NCI-H748 treated with DMSO at 0.1 percent for 48 hours (cell line): ENCODE data around the gene NEDD9.

ENCODE experiments used
- DNase-seq: peaks from one replicate; lab custom pipeline; 2025; lab: John Stamatoyannopoulos, UW

Gene NEDD9

DNA sequence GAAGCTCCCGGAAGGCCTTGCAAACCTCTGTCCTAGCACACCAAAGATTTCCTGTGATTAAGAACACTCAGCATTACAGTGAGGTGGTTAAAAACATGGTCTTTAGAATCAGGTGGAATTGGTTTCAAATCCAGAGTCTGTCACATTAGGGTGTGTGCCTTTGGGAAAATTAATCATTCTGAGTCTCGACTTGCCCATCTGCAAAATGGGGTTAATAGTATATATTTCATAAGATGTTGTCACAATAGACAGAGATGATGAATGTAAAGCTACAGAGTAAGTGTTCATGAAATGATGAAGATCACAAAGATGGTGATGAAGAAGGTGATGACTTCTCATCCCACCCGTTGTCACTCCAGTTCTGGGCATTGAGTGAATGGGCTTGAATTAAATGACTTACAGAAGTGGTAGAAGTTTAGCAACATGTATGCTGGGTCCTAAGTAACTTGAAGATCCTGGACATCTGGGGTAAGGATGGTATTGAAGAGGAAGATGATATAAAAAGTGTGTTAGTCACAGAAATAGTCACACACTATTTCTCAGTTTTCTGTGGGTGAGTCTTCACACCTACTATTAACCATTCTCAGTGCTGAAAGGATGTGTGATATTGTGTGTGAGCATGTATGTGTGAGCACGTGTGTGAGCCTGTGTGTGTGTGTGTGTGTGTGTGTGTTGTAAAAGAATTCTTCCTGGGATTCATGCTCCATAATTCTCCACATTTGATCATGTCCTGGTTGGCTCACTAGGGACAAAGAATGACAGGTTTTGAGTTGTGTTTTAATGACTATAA is 28.0 kb upstream of the NEDD9 start:
- no peak for DNase-seq

DNA sequence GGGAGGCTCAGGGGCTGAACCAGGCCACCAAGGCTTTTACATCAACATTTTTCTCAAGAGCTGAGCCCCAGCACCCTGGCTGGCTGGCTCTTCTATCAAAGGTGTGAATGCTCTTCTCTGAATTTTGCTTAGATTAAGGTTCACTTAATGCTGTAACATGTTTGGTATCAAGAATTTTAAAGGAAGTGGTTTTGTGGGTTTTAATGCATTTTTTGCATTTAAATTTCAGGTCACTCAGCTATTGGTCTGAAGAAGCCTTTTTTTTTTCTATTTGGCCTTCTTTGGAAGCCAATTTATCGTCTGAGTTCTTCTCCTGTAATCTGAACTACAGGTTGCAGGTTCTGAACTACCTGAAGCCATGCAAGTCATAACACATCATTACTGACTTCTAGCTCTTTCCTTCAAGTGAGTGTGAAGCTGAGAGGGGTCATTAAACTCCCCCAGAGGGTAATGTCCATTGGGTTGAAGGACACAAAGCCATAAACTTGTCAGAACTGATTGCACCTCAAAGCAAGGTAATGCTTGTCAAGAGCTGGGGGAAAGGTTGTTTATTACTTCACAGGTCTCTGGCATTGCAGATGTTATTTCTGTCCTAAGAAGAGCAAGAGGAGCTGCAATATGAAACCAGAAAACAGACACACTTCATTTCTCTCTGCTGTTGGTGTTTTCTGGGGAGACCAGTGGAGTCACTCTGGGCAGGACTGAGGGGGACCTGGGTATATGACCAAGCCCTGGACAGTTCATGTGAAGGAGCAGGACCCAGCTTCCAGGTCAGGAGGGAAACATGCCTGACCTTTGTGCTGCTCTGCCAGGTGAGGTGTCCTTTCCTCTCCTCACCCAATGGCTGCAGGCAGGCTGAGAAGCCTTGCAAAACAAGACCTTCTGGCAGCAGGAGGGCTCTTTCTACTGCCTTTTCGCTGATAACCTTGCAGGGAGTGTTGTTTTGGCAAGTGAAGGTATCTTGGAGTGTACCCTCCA is 26.1 kb upstream of the NEDD9 start:
- DNase-seq, result no peak

DNA sequence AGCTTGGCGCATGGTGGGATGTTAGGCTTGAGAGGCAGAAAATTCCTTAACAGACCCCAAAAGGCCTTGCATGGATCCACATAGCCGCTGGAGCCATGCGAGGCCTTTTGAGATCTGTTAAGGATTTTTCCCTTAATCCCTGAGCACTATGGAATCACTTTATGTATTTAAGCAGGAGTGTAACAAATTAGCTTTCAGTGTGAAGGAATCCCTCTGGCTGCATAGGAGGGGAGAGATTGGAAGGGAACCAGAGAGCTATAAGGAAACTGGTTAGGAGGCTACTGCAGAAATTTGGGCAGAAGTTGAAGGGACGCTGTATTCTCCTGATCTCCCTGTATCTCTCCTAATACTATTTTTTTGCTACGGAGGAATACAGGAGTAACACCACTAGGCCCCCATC is 23.1 kb upstream of the NEDD9 start:
- DNase-seq, result no peak

GRCh38 chr6:11253594-11253993 is 21.1 kb upstream of the NEDD9 start:
- DNase-seq, result no peak

DNA sequence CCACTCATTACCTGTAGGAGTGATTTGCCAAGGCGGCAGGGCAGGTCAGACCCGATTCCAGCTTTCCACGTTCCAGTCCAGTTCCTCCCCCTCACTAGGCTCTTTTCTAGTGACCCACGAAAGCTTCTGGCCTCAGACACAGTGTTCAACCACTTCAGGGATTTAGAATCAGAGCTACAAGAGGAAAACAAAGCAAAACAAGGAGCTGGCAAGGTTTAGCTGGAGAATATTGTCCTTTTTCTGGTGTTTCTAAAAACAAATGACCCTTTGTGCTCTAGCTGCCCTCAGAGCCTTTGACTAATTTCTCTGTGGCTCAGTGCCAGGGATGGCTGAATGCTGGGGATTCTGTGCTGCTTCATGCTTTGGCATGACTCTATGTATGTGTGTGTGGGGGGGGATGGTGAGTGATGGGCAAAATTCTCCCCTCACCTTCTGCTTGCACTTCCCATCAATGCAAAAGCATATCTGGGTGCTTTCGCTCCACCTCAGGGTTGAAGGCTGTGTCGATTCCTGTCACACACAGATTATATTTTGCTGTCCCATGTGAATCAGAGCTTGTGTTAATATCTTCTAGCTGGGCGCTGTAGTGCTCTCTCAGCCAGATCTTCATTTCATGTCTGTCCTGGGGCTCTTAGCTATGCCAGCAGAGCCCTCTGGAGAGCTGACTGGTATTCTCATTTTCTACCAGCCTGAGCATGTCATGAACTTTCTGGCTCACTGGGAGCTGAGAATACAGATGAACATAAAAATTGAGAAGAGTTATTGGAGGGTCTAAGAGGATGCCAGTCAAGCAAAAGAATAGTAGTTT is 19.3 kb upstream of the NEDD9 start:
- no peak for DNase-seq

DNA sequence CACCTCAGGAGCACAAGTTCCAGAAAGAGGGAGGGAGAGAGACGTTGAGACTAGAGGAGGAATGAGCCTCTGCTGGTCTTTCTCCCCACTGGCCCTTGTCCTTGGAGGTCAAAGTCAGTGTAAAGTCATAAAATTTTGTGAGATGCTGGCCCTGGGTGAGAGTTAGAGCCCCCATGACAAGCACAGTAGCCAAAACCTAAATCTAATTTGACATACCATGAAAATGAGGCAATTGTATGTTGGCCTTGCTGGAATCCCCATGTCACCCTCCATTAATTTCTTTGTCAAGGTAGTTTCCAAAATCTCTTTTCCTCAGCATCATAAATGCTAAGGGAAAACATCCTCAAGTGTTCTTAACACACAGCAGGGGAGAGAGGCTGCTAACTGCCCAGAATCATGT is 17.6 kb upstream of the NEDD9 start:
- no peak for DNase-seq

- no peak for DNase-seq
These were observed 16.7 kb upstream of the NEDD9 start for GRCh38 chr6:11248974-11249761.

DNA sequence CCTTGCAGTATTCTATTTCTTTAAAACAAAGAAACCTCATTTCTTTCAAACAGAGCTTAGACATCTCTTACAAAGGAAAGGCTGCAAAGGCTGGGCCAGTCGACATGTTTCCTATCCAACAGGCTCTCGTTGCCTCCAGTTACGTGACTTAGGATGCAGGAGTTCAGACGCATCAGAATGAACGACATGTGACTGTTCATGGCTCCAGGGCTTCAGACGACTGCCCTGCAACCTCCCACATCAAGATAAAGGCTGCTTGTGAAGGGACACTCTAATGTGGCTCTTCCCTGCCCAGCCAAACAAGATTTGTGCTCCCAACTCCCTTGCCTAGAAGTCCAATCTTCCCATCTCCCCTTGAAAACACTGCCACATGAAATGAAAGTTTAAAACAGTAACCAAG is 14.3 kb upstream of the NEDD9 start:
- no peak for DNase-seq

DNA sequence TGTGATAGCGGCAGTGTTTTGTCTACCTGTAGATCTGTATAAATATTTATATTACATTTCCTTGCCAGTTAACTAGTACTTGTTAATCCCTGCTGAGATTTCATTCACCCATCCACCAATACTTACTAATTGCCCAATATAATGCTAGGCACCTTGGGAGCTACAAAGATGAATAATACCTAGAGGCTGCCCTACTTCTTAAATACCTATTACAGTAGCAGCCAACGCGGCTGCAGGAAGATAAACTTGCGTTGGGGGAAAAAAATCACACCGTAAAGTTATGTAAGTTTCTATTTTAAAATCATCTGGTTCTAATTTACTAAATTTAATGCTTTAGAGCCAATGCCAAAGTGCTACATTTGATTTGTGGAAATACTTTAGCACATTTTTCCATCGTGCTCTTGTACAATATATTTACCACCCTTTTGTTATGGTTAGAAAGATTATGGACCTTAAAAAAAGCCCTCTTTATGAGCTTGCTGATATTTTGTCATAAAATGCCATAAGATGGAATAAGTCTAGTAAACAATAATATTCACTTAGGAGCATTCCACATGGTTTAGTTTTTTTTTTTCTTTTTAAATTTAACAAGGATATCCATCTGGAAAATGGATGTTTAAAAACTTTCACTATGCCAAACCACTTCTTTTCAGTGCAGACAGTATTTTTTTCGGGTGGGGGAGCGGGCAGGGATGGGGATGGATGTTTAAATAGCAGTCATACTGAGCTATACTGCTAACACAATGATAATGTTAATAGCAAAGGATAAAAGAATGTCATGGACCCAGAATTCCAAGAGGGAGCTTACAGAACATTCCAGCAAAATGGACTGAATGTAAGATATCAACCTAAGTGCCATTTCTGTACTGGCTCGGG is 13.2 kb upstream of the NEDD9 start:
- DNase-seq, result no peak

DNA sequence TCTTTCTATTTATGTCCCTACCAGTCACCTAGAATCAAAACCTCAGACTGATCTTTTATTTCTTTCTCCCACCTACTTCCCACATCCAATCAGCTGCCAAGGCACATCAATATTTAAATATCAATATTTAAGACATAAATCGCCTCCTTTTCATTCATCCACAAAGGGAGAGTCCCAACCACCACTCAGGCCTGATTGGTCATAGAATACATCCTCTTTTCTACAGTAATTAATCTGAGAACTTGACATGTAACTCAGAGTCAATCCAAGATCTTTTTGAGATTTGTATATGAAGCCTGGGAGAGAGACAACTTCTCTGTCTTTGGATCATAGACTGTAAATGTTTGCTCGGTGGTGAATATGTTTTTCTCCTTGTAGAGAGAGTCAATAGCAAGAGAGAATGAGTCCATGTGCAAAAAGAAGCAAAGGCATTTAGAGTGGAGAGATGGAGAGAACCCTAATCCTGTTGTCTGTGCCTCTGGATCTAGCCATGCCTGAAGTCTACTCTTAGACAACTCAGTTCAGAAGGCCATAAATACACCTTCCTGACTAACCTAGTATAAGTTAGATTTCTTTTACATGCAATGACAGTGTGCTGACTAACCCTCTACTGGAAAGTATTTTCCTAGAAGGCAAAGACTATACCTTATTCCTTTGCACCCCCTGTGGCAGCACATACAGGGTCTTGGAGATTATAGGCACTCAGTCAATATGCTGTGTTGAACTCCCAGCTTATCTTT is 12.1 kb upstream of the NEDD9 start:
- no peak for DNase-seq

- no peak for DNase-seq
These were observed 11.4 kb upstream of the NEDD9 start for GRCh38 chr6:11243861-11244260.

- no peak for DNase-seq
These were observed 10.2 kb upstream of the NEDD9 start for GRCh38 chr6:11242711-11243110.

- DNase-seq, result no peak
These were observed 9.3 kb upstream of the NEDD9 start for GRCh38 chr6:11241793-11242201.

GRCh38 chr6:11241154-11241792 is 8.8 kb upstream of the NEDD9 start:
- DNase-seq, result no peak

GRCh38 chr6:11237956-11238355 is 5.5 kb upstream of the NEDD9 start:
- no peak for DNase-seq

DNA sequence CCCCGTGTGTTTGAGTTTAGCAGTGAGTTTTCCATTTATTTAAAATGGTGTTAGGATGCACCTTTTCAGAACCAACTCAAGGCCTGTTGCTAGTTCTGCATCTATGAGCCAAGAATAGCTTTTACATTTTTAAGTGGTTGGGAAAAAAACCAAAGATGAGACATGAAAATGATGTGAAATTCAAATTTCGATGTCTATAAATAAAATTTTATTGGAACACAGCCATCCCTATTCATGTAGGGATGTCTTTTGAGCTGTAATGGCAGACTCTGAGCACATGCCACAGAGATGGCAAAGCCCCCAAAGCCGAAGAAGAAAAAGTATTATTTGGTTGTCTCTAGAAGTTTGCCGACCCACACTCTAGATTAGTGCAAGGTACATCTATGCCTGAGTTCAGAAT is 5.0 kb upstream of the NEDD9 start:
- no peak for DNase-seq

DNA sequence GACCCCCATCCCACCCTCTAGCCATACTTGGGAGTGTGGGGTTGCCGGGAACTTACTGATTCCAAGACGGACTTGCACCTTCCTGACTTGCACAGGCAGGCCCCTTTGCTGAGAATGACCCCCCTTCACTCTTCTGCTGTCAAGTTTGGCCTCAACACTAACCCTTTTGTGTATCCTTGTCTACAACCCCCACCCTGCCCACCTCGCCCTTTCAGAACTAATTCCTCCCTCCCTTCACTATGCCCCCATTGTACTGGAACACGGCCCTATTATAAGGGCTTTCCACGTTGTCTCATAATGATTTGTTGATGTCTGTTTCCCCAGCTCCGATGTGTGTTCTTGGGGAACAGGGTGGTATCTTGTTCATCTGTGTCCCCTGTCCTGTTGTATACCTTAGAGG is 4.4 kb upstream of the NEDD9 start:
- no peak for DNase-seq

- no peak for DNase-seq
These were observed 3.7 kb upstream of the NEDD9 start for GRCh38 chr6:11236076-11236750.

GRCh38 chr6:11235062-11235461 is 2.6 kb upstream of the NEDD9 start:
- DNase-seq, result no peak
